ENCODE results near the gene TTL. TPM values are rescaled to one million over a fixed set of nuclear protein-coding genes. Genes with fewer than 3 reads are reported as not detected.
"Not testable (repeated sequence)": the region's sequence is repeated elsewhere in the genome, so short reads cannot be mapped to it uniquely, and the experiment has no call there.

TTL gene
- total RNA-seq, 6 experiments from 2014 or later = 48.4 to 65.1 (median 55.1) TPM

DNA sequence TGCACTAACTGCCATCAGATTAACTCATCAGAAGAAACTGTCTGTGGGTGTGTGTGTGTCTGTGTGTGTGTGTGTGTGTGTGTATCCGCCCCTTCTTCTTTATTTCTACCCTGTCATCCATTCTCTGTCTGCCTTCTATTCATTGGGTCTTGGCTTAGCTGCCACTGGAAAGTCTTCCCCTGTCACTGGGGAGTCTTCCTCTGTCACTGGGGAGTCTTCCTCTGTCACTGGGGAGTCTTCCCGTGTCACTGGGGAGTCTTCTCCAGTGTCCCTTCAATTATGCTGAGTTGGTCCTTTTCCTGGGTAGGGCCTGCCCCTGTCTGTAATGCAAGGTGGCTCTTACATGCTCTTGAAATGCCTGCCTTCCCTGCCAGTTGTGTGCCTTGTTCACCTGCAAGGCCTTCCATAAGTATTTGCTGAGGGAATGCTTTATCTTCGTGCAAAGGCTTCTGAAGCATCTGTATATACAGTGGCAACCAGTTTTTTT lies 41.4 kb downstream of the TTL start:
- Mint-ChIP-seq H3K27ac (no peak overlapping the region), H3K27me3 (ENCODE audit: insufficient read depth) (no peaks in the 10 kb centered on the region), H3K9me3 (no peaks in the 10 kb centered on the region), H3K36me3 (ENCODE audit: low read depth) (peaks cover 56% of the 10 kb centered on the region), H3K4me1 (ENCODE audit: low read depth) (no peaks in the 10 kb centered on the region), H3K4me3 (no peak overlapping the region)
- TF ChIP-seq, protein P1, sequence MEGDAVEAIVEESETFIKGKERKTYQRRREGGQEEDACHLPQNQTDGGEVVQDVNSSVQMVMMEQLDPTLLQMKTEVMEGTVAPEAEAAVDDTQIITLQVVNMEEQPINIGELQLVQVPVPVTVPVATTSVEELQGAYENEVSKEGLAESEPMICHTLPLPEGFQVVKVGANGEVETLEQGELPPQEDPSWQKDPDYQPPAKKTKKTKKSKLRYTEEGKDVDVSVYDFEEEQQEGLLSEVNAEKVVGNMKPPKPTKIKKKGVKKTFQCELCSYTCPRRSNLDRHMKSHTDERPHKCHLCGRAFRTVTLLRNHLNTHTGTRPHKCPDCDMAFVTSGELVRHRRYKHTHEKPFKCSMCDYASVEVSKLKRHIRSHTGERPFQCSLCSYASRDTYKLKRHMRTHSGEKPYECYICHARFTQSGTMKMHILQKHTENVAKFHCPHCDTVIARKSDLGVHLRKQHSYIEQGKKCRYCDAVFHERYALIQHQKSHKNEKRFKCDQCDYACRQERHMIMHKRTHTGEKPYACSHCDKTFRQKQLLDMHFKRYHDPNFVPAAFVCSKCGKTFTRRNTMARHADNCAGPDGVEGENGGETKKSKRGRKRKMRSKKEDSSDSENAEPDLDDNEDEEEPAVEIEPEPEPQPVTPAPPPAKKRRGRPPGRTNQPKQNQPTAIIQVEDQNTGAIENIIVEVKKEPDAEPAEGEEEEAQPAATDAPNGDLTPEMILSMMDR (IDR thresholded peaks at IDR 0.05) = no peak
- no peak for DNase-seq

DNA sequence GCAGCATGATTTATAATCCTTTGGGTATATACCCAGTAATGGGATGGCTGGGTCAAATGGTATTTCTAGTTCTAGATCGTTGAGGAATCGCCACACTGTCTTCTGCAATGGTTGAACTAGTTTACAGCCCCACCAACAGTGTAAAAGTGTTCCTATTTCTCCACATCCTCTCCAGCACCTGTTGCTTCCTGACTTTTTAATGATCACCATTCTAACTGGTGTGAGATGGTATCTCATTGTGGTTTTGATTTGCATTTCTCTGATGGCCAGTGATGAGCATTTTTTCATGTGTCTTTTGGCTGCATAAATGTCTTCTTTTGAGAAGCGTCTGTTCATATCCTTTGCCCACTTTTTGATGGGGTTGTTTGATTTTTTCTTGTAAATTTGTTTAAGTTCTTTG lies 42.3 kb downstream of the TTL start:
- not testable (repeated sequence) for H3K4me3 Mint-ChIP-seq; DNase-seq; H3K27ac Mint-ChIP-seq; H3K9me3 Mint-ChIP-seq; H3K27me3 Mint-ChIP-seq (ENCODE audit: insufficient read depth); H3K4me1 Mint-ChIP-seq (ENCODE audit: low read depth)
- H3K36me3 Mint-ChIP-seq (ENCODE audit: low read depth) = peaks cover 51% of the 10 kb centered on the region

DNA sequence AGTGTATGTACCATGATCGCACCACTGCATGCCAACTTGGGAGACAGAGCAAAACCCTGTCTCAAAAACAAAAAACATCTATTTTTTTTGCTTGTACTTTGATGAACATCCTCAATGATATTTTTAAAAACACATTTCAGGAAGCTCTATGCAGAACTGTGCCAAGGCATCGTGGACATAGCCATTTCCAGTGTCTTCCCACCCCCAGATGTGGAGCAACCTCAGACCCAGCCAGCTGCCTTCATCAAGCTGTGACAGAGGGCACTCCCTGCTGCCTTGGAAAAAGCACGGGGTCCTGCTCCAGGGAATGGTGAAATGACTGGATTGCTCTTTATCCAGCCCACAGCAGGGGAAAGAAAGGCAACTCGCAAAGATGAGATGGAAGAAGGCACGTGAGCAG lies 46.6 kb downstream of the TTL start:
- Mint-ChIP-seq H3K4me3 (no peak overlapping the region), H3K27ac (no peak overlapping the region), H3K36me3 (ENCODE audit: low read depth) (peaks cover 31% of the 10 kb centered on the region), H3K9me3 (no peaks in the 10 kb centered on the region), H3K27me3 (ENCODE audit: insufficient read depth) (no peaks in the 10 kb centered on the region), H3K4me1 (ENCODE audit: low read depth) (no peaks in the 10 kb centered on the region)
- DNase-seq = no peak
- TF ChIP-seq, protein P1 (IDR thresholded peaks at IDR 0.05) = no peak

DNA sequence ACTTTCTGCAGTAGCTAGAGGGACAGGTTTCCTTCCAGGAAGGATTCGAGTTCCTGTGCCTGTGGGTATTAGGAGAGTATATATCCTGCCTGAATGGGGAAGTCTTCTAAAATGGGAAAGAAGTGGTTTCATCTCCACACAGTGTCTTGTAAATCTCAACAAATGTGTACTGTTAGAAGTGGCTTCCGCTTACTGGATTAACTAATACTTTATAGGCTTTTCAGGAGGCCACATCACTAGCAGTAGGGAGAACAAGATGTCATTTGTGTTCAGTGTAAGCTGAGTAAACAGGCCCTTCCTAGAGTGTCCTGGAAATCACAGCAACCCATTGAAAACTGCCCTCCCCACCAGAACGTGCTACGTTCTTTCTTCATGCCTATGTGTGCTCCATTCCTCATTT lies 47.8 kb downstream of the TTL start:
- Mint-ChIP-seq H3K4me1 (ENCODE audit: low read depth) (no peaks in the 10 kb centered on the region), H3K9me3 (no peaks in the 10 kb centered on the region), H3K27ac (no peak overlapping the region), H3K36me3 (ENCODE audit: low read depth) (peaks cover 21% of the 10 kb centered on the region), H3K27me3 (ENCODE audit: insufficient read depth) (no peaks in the 10 kb centered on the region), H3K4me3 (no peak overlapping the region)
- no peak for DNase-seq
- TF ChIP-seq, protein P1 (IDR thresholded peaks at IDR 0.05) = no peak

DNA sequence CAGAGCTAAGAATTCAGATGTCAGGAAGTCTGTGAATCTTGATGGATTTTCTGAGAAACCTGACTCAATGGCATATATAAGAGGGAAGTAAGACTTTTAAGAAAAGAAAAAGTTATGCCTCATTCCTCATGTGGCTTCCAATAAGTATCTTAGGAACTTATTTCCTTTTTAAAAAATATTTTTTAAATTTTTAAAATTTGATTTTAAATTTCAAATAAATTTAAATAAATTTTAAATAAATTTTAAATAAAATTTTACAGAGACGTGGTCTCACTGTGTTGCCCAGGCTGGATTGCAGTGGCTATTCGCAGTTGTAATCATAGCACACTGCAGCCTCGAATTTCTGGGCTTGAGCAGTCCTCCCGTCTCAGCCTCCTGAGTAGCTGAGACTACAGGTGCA lies 48.8 kb downstream of the TTL start:
- Mint-ChIP-seq H3K4me3 (no peak overlapping the region), H3K9me3 (no peaks in the 10 kb centered on the region), H3K4me1 (ENCODE audit: low read depth) (no peaks in the 10 kb centered on the region), H3K36me3 (ENCODE audit: low read depth) (peaks cover 17% of the 10 kb centered on the region), H3K27me3 (ENCODE audit: insufficient read depth) (no peaks in the 10 kb centered on the region), H3K27ac (no peak overlapping the region)
- TF ChIP-seq, protein P1 (IDR thresholded peaks at IDR 0.05) = no peak
- no peak for DNase-seq

DNA sequence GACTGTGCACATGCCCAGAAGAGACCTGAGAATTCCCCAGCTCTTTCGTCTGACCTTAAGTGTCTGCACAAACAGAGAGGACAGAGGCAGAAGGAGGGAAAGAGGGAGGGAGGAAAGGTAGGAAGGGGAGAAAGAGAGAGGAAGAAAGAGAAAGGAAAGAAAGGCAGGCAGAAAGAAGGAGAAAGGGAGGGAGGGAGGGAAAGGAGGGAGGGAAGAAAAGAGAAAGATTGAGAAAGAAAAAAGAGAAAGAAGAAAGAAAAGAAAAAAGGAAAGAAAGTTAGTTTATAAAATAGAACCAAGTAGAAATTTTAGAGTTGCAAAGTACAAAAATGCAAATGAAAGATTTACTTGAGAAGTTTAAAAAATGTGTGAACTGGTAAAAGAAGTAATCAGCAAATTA lies 52.9 kb downstream of the TTL start:
- Mint-ChIP-seq H3K36me3 (ENCODE audit: low read depth) (peaks cover 21% of the 10 kb centered on the region), H3K27me3 (ENCODE audit: insufficient read depth) (no peaks in the 10 kb centered on the region), H3K9me3 (no peaks in the 10 kb centered on the region), H3K4me1 (ENCODE audit: low read depth) (no peaks in the 10 kb centered on the region), H3K4me3 (no peak overlapping the region), H3K27ac (no peak overlapping the region)
- TF ChIP-seq, protein P1 (IDR thresholded peaks at IDR 0.05) = no peak
- no peak for DNase-seq

DNA sequence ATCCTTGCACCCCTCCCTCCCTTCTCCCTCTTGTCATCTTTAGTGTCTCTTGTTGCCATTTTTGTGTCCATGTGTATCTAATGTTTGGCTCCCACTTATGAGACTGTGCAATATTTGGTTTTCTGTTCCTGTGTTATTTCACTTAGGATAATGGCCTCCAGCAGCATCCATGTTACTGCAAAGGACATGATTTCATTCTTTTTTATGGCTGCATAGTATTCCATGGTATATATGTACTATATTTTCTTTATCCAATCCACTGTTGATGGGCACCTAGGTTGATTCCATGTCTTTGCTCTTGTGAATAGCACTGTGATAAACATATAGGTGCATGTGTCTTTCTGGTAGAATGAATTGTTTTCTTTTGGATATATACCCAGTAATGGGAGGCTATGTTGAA lies 54.7 kb downstream of the TTL start:
- not testable (repeated sequence) for H3K4me3 Mint-ChIP-seq; H3K9me3 Mint-ChIP-seq; DNase-seq; H3K27ac Mint-ChIP-seq; H3K4me1 Mint-ChIP-seq (ENCODE audit: low read depth); H3K27me3 Mint-ChIP-seq (ENCODE audit: insufficient read depth)
- peaks cover 15% of the 10 kb centered on the region for H3K36me3 Mint-ChIP-seq (ENCODE audit: low read depth)

Measured in HFFc6 (cell line).